Upper lobe of right lung (tissue), 1 donor: ENCODE results near the gene FAM167B. TPM values are rescaled to one million over a fixed set of nuclear protein-coding genes. Genes with fewer than 3 reads are reported as not detected.

Source experiments
- ATAC-seq: fragments of 200-7000 bp; cut with Tn5 transposase; one replicate; pipeline ENCODE4 v1.9.1; 2020; ENCODE audit warnings: mild to moderate bottlenecking, moderate library complexity
- DNase-seq: peaks from one replicate; pipeline ENCODE4 v3.0.0-alpha.2; 2020
- H3K27ac ChIP-seq: fragments of 200-600 bp; one replicate; pipeline ENCODE4 v1.8.0; 2022
- H3K27me3 ChIP-seq: fragments of 200-600 bp; one replicate; pipeline ENCODE4 v1.8.0; 2022; ENCODE audit warnings: mild to moderate bottlenecking
- H3K36me3 ChIP-seq: fragments of 200-600 bp; one replicate; pipeline ENCODE4 v1.8.0; 2022
- H3K4me1 ChIP-seq: fragments of 200-600 bp; one replicate; pipeline ENCODE4 v1.8.0; 2022
- H3K4me3 ChIP-seq: fragments of 200-600 bp; one replicate; pipeline ENCODE4 v1.8.0; 2022; ENCODE audit warnings: mild to moderate bottlenecking
- H3K9me3 ChIP-seq: fragments of 200-600 bp; one replicate; pipeline ENCODE4 v1.8.0; 2022
- CTCF ChIP-seq: fragments of 200-600 bp; IDR thresholded peaks from one replicate; pipeline ENCODE4 v1.8.0; 2022; ENCODE audit warnings: antibody characterized with exemption
- intact Hi-C: fragments of 100-400 bp; cut with DNase I; formaldehyde crosslinking; loops from one replicate; pipeline ENCODE4 v1.11.0; 2022
- total RNA-seq: library from RNA; stranded (reverse); fragmentation: NEBNext Ultra II Directional; extraction: Animal tissue kit (Norgen Biotek cat#: 25700); gene quantifications from one replicate; pipeline ENCODE4 v1.2.1, GENCODE V29; 2021
- donor health status: DM: no; HTN: yes; CAD: no; lungs with severe emphysema.

Gene FAM167B
- total RNA-seq, 1 donor from 2014 or later: 65.9 TPM

GRCh38 chr1:32240140-32240951 lies 6.7 kb upstream of the FAM167B start:
- H3K36me3 ChIP-seq: no peaks in the 10 kb centered on the region
- DNase-seq (peak; percentile 83), ATAC-seq (peak; percentile 80)
- intact Hi-C loops: loop anchor here (10.0 kb wide), 1 partner anchor 54 kb away; the partner anchor contains the start of gene HDAC1
- peak; percentile 38 for TF ChIP-seq CTCF
- H3K4me1 ChIP-seq: peaks cover 17% of the 10 kb centered on the region
- peak overlapping the region; percentile 79 for H3K4me3 ChIP-seq
- no peaks in the 10 kb centered on the region for H3K9me3 ChIP-seq
- H3K27me3 ChIP-seq: no peaks in the 10 kb centered on the region
- H3K27ac ChIP-seq: peak overlapping the region; percentile 79

GRCh38 chr1:32241001-32241763 lies 5.8 kb upstream of the FAM167B start:
- H3K36me3 ChIP-seq: no peaks in the 10 kb centered on the region
- H3K27me3 ChIP-seq: no peaks in the 10 kb centered on the region
- TF ChIP-seq CTCF: no peak
- peak overlapping the region; percentile 79 for H3K4me3 ChIP-seq
- peak; percentile 70 for ATAC-seq
- no peaks in the 10 kb centered on the region for H3K9me3 ChIP-seq
- peak overlapping the region; percentile 79 for H3K27ac ChIP-seq
- intact Hi-C loops: loop anchor here (10.0 kb wide), 1 partner anchor 54 kb away; the partner anchor contains the start of gene HDAC1
- peaks cover 26% of the 10 kb centered on the region for H3K4me1 ChIP-seq
- peak; percentile 81 for DNase-seq

- Histone ChIP-seq H3K4me3 (peak overlapping the region; percentile 12), H3K4me1 (peaks cover 30% of the 10 kb centered on the region), H3K36me3 (no peaks in the 10 kb centered on the region), H3K27ac (peak overlapping the region; percentile 1), H3K9me3 (no peaks in the 10 kb centered on the region), H3K27me3 (no peaks in the 10 kb centered on the region)
- no peak for DNase-seq
- no peak for TF ChIP-seq CTCF
- intact Hi-C loops: loop anchor here (10.0 kb wide), 1 partner anchor 52 kb away; the partner anchor contains the start of gene HDAC1
- ATAC-seq: peak; percentile 9
These were observed 4.6 kb upstream of the FAM167B start for GRCh38 chr1:32242341-32242851.

GRCh38 chr1:32247452-32247851 lies 430 bp downstream of the FAM167B start:
- peak overlapping the region; percentile 75 for H3K27ac ChIP-seq
- H3K9me3 ChIP-seq: no peaks in the 10 kb centered on the region
- DNase-seq (no peak), ATAC-seq (no peak)
- H3K4me1 ChIP-seq: peaks cover 48% of the 10 kb centered on the region
- no peak for TF ChIP-seq CTCF
- intact Hi-C loops: loop anchor here (10.0 kb wide), 1 partner anchor 47 kb away; the partner anchor contains the start of gene HDAC1
- no peaks in the 10 kb centered on the region for H3K36me3 ChIP-seq
- H3K27me3 ChIP-seq: no peaks in the 10 kb centered on the region
- peak overlapping the region; percentile 41 for H3K4me3 ChIP-seq

GRCh38 chr1:32247983-32248889 lies 1.2 kb downstream of the FAM167B start:
- Histone ChIP-seq H3K27ac (peak overlapping the region; percentile 75), H3K36me3 (no peaks in the 10 kb centered on the region), H3K27me3 (no peaks in the 10 kb centered on the region), H3K9me3 (no peaks in the 10 kb centered on the region), H3K4me3 (peak overlapping the region; percentile 41), H3K4me1 (peaks cover 45% of the 10 kb centered on the region)
- TF ChIP-seq CTCF: peak; percentile 82
- intact Hi-C loops: loop anchor here (10.0 kb wide), 1 partner anchor 47 kb away; the partner anchor contains the start of gene HDAC1
- DNase-seq (peak; percentile 92), ATAC-seq (peak; percentile 91)
